Amniotic stem cell (primary cell): ENCODE data around the gene DCST2.

Experiments
- DNase-seq: peaks from one replicate; lab custom pipeline; 2025; lab: John Stamatoyannopoulos, UW

Gene DCST2

DNA sequence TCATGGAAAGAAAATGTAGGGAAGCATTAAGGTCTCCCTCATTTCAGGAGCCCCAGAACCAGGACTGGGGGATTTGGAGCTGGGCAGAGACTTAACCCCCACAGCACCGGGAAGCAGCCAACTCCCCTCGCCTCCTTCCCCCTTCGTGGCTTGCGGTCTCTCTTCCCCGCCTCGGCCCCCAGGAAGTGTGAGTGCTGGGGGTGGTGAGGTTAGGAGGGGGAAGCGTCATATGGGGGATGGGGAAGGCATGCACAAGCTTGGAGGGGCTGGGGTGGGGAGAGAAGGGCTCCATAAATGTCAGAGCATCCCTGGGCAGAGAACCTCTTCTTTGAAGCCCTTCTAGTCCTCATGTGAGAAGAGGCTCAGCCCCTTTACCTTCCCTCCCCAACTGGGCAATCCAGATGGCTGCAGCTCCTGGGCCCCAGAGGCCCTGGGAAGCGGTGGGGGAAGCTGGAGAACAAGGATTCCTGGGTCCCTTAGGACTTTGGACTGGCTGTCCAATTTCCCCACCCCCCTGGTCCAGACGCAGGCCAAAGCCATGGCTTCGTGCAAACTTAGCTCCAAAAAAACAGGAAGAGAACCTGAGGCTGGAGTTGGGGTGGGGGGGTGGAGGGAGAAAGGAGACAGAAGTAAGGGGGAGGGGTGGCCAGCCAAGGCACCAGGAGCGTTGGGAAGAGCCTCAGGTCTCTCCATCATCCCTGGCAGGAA is 23.2 kb downstream of the DCST2 start:
- DNase-seq = no peak

DNA sequence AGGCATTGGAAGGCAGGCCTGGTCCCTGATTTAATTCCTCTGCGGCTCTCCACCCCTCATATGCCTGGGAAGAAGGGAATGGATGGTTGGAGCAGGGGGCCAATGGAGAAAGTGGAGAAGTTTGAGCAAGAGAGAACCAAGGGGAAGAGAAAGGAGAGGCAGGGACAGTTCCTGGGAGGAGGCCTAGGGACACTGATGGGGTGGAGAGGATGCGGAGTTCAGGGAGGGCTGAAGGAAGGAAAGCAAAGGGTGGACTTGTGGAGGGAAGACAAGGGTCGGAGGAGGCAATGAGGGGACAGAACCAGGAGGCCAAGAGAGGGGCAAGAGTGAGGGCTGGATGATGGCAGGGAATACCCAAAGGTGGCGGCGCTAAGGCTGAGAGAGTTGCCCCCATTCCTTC is 23.8 kb downstream of the DCST2 start:
- DNase-seq = no peak

DNA sequence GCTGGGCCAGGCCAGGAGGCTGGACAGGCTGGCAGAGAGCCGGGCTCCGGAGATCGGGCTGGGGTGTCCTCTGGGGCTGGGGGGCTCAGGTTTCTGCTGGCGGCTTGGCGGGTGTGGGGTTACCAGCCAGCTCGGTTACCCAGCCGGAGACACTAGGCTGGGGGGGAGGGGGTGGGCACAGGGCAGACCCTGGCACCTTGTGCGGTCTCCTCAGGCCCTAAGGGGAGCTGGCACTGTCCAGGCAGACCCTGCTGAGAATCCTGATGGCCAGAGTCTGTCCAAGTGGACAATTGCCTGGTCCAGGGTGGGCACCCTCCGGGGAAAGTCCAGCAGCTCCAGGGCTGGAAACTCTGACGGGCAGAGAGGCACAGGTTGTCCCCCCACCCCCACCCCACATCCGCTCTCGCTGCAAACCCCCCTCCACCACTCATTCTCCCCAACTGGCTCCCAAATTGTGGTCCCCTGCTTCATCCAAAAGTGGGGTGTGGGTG is 24.3 kb downstream of the DCST2 start:
- no peak for DNase-seq

DNA sequence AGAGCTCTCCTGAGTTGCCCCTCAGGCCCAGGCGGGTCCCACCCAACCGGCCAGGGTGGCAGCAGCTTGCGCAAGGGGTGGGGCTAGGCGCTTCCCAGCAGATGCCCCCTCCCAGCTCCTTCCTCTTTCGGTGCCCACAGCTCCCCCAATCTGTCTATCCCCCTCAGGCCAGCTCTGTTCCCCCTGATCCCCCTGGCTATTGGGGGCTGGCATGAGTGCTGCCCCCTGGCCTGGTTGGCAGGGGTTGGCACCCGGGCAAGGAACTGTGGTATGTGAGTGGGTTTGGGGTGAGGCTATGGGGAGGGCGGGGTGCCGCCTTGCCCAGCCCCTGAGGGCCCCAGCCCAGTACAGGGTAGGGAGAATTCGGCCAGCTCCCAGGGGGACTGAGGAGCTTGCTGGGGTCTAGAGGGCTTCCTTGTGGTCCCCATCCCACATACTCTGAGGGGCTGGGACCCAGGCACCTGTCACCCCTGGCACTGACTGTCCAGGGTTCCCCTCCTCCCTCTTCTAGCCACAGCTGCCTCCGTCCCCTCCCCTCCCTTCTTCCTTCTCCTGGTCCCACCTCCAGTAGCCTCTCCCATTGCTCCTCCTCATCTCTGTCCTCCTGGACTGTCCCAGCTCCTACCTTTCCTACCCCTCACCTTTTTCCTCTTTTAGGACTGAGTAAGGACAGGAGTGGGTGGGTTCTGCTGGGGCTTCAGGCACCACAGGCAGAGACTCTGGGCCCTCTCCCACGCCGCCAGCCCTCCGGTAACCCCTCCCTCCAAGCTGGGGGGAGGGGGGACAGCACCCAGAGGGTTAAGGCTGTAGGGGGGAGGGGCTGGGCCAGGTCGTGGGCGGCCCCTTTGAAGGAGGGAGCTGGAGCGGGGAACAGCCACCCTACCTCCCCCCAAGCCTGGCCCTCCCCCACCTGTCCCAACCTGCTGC is 25.3 kb downstream of the DCST2 start:
- no peak for DNase-seq

DNA sequence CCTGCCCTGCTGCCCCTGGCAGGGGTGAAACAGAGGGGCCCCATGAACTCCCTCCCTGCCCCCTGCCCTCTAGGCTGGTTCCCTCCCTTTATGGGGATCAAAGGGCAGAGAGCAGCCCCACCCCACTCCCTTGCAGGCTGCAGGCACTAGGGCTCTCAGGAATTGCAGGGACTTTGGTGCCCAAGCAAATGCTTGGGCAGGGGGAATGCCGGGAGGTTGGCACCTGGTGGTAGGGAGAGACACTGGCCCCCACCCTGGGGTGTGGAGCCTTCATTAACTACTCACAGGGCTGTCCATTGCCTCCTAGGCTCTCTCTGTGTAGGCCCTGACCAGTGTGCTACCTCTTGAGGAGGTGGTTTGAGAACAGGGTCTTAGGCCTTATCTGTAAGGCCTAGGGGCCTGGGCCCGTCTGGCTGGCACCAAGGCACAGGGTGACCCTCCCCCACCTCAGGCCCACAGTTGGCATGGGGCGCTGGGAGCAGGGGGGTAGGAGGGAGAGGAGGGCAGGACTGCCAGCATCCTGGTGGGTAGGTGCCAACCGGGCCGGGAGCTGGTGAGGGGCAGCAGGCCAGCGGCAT is 26.2 kb downstream of the DCST2 start:
- no peak for DNase-seq

DNA sequence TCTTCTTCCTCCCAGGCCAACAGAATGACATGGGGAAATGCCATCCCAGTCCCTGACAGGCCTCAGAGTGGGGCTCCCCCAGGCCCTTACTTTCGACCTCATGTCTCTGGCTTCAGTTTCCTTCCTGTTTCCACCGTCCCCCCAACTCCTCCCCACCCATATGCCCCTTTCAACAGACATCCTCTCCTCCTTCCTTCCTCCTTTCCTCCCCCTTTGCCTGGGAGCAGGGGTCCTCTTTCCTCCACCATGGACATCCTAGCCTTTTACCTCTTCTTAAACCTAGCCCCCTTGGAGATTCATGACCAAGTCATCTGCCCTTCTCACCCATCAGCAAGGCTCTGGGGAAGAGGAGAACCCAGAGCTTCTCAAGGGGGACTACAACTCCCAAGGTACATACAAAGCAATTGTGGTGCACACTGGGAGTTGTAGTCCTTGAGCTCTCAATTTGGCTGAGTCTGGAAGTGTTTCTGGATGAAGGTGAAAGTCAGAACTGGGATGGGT is 26.9 kb downstream of the DCST2 start:
- DNase-seq = no peak

DNA sequence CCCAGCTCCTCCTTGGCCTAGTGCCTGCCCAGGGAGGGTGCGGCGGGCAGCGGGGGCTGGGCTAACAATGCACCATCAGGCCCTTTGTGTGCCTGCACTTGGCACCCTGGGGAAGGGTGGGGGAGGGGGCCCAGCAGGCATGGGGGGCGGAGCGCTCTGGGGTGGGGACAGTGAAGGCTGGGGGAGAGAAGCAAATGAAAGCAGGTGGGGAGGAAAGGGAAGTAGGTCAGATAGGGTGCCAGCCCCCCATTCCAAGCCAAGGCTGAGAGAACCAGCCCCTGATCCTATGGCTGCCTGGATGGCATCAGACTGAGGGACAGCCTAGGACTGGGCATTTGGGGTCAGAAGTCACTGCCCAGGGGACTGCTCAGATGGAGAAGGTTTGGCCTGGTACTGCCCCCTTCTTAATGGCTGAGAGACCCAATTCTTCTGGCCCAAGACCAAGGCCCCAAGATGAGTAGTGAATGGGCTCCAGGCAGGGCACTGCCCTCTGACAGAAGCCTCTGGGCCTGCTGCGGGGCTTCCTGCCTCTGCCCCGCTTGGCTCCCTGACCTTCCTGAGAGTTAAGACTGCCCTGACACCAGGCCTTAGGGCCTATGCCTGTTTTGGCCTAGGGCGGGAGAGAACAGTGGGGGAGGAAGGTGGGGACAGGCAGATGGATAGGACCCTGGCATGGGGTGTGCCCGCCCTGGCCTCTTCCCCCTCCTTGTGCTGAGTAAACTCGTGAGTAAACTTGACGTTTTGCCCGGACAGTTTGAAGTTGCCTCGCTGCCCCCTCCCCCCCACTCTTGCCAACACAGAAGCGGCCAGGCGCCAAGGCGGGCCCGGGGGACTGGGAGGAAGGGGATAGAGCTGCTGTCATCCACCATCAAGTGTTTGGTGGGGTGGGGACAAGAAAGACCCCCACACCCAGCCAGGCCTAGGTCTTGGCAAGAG is 28.2 kb downstream of the DCST2 start:
- no peak for DNase-seq

DNA sequence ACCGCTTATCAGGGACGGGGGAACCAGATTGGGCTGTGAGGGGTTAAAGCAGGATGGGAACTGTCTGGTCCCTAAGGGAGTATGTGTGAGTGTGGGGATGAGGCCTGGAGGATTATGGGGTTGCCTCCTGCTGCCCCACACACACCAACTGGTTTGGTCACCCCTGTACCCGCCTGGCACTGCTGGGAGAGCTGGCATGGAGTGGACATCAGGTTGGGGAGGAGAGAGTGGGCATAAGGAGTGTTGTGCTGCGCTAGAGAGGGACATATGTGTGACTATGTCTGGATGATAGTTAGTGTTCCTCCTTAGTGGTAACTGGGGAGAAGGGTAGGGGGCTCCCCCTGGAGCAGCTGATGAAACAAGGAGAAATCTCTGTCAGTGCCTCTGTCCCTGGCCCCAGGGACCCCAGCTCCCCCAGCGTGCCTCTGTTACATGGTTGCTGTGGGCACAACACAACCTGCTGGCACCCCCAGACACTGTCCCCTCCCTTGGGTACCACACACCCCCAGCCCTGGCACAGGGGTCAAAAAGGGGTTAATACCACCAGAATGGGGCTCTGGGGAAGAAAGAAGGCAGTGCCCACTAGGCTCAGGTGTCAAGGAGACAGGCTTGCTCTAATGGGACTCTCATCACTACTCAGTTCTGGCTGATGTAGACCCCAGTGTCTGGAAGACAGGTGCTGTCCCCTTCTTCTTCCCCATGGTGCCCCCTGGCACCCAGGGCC is 29.1 kb downstream of the DCST2 start:
- DNase-seq = no peak

DNA sequence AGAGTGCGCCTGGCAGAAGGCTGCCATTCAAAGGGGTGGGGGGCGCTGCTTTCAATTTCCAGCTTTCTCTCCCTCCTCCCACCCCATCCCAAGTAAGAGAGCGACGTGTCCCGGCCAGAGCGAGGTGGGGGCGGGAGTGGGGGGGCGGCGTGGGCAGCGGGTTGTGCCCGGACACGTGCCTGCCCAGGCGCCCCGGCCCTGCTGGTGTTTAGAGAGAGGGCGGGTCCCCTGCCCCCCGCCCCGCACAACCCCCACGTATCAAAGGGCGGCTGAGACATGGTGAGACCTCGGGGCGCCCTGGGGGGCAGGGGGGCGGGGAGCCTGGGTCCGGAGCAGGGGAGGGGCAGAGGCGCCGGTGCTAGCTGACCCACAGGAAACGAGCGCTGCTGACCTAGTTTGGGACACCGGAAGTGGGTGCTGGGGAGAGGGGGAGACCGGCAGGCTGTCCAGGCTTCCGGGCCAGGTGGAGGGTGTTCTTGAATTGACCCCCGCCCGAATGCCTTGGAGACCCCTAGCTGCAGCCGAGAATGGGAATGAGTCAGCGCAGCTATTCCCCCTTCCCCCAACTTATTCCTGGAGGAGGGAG is 29.7 kb downstream of the DCST2 start:
- DNase-seq = peak; percentile 21

DNA sequence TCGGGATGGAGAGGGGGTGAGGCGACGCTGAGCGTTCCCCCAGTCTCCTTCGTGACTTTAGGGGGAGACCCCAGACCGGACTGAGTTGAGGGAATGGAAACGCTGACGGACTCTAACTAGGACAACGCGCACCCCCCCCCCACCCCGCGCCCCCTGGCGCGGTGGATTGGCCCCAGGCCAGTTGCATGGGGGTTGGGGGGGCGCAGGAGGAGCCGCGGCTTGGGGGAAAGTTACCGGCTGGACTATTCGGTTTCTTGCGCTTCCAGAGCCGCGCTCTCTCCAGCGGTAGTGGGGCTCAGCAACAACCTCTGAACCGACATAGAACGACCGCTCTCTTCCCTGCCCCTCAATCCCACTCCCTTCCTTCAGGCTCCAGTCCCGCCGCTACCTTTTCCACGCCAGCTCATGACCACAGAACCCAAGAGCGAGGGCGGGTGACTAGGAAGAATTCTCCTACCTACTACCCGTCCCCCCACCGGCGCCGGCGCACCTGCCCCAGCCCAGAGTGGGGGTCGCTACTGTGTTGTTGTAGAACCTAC is 30.3 kb downstream of the DCST2 start:
- no peak for DNase-seq

DNA sequence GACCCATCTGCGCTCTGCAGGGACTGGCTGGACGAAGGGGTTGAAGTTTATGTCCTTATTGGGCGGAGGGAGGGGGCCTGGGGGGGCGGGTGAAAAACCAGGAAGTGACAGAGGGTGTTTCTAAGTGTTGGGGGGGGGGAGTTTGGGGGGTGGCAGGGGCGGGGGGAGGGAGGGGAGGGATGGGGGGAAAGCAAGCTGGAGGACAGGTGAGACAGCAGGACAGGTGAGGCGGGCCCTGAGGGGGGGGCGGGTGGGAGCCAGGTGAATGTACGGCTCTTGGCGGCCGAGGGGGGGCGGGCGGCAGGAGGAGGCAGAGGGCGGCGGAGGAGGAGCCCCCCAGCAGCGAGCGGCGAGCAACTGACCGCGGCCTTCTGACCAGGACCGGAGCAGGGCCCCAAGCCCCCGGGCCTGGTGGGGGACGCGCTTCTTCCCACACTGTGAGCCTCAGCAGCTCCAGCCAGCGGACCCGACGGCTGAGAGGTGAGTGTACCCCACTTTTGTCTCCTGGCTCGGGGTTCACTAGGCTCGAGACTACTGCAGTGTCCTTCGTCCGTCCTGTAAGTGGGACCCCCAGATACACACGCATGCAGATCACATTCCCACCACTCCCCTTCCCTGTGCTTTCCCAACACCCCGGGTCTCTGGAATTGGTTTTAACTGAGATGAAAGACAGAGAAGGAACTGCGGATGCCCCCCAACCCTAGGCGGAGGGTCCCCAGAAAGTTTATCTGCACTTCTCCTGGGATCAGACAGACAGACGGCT is 30.9 kb downstream of the DCST2 start, which contains the start of gene ZBTB7B:
ZBTB7B (plus strand) TSS at position 339 of the 763 bp plus-strand sequence. CDS start 11,859 bp downstream, outside the sequence.
- no peak for DNase-seq

DNA sequence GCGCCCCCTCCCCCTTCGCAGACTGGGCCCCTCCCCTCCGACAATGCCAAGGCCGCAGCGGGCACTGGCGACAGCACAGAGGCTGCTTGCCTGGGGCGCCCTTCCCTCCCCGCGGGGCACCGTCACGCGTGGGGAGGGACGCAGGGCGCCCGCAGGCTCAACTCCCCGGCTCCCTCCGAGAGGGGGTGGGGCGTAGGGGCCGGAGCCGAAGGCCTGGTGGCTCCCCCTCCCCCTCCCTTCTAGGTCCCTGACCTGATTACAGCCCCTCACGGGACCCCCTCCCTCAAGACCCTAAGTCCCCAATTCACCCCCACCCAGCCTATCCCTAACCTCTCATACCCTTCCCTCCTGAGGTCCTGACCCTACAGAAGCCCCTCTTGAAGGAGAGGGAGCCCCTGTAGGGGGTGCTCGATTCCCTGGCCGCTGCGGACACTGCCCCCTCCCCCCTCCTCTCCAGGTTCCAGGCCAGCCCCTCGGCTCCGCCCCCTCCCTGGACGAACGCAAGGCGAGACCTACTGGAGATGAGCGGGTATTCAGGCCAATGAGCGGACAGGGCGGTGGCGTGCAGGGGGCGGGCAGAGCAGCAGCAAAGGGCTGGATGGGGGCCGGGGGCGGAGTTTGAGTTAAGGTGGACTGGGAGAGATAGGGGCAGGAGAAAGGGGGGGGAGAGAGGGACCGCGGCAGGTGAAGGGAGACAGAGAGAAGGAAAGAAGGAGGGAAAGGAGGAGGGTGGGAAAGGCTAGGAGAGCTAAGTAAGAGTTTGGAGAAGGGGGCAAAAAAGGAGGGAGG is 31.7 kb downstream of the DCST2 start:
- DNase-seq = peak; percentile 98

DNA sequence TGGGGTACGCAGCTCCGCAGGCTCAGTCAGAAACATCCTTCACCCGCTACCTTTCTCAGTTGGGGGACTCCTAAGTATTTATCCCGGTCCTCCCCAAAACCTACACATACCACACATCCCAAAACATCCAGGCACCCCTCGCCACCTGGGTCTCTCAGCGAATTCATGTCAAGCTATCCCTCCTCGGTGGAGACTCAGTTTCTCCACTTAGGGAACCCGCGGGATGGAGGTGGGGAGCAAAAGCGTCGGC is 32.2 kb downstream of the DCST2 start:
- no peak for DNase-seq

DNA sequence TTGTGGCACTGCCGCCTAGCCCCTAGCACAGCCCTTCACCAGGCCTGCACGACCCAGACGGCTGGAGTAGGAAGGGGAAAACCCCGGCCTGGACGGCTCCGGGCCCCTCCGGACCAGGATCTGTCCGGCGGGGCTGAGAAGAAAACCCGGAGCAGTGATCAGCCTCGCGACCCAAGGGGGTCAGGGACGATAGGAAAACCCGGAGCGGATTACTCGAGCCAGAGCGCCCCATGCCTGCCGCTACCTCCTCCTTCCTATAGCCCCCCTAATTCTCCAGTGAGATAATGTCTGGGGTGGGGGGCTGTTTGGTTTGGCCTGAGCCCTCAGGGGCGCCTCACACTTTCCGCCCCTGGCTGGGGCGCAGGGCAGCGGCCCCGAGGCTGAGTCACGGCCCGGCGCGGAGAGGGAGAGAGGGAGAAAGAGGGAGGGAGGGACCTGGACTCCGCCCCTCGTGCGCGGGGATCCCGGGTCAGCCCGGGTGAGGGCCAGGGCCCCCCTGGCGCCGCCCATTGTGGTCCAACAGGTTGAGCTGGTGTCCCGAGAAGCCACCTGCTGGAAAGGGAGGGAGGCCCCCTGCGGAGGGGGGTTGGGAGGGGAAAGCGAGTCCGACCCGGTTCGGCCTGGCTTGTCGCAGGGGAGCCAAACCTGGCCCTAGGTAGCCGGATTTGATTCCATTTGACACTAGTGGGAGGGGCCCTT is 32.7 kb downstream of the DCST2 start:
- peak; percentile 56 for DNase-seq

DNA sequence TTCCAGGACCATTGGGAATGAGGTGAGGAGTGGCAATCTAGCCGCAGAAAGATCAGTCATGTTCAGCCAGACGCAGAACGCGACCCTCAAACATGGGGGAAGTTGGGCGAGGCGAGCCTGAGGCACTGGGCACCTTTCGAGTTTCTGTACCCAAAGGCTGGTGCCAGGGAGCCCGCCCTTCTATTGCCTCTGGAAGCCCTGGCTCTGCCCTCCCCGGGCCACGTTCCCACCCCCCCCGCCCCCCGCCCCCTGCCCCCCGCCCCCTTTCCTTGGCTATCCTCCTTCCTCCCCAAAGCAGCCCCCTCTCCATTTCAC is 33.2 kb downstream of the DCST2 start:
- DNase-seq = no peak

DNA sequence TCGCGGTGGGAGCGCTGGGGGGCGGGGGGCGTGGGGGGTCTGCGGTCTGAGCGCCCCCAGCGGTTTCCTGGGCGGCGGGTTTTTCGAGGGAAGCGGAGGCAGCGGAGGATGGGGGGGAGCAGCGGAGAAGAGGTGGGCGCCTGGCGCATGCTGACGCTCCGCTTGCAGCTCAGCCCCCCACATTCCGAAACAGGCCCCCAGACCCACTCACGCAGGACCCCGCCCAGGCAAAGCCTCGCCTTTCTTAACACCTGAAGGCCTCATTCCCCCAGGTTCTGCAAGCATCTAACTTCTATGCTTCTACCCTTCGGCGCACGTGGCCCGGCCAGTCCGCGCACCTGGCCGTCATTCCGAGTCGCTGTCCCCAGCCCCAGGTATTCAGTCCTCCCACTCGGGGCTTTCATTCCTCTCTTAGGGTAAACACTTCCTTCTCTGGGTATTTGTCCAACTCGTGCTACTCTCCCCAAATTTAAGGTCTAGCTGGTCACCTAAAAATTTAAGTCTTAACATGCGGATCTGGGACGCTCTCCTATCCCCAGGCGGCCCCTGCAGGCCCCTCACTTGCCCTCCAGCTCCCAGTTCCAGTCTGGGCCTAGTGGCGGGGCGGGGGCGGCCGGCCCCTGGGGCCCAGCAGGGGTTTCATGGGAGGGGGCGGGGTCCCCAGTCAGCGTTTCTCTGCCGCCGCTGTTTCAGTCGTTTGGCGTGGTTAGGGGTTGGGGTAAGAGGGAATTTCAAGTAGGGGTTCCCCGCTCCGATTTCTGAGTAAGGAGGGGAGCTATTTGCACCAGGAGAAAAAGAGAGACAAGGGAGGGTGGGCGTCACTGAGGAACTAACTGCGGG is 33.8 kb downstream of the DCST2 start:
- no peak for DNase-seq

DNA sequence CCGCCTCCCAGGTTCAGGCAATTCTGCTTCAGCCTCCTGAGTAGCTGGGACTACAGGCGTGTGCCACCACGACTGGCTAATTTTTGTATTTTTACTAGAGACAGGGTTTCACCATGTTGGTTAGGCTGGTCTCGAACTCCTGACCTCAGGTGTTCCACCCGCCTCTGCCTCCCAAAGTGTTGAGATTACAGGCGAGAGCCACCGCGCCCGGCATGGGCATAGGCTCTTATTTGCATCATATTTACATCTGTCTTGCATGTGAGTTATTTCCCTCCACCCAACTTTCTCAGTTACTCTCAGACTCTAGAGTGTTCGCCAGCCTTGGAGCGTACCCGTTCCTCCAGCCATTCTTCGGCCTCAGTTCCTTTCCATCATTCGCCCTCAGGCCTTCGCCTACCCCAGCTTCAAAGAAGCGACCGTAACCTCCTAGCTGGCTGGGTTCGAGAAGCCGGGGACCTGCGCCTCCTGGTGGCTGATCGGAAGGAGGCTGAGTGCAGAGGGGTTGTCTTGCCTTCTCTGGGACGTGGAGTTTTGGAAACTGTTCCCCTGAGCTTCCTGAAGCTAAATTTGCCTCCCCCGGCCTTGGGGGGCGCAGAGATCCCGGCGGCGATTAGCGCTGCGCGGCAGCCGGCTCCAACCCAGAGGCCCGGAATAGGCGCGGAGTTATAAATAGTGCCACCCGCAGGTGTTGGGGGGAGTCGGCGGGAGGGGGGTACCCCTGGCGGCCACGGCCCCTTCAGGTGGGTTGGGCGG is 34.6 kb downstream of the DCST2 start:
- DNase-seq = peak; percentile 21
